HG03280 (cell line): ENCODE data around the gene RABIF.

ENCODE experiments used
- ATAC-seq: cut with Tn5 transposase; IDR thresholded peaks from one replicate; pipeline ENCODE4 v1.9.1; 2021; ENCODE audit warnings: mild to moderate bottlenecking, moderate library complexity; ENCODE audit not compliant: unreplicated experiment

RABIF gene

GRCh38 chr1:202879128-202879527 is 9.8 kb downstream of the RABIF start:
- no peak for ATAC-seq

- no peak for ATAC-seq
These were observed 15.9 kb downstream of the RABIF start for GRCh38 chr1:202873026-202873425.

GRCh38 chr1:202871367-202871766 is 17.6 kb downstream of the RABIF start:
- no peak for ATAC-seq

- no peak for ATAC-seq
These were observed 26.0 kb downstream of the RABIF start for GRCh38 chr1:202862679-202863560.

- no peak for ATAC-seq
These were observed 27.4 kb downstream of the RABIF start for GRCh38 chr1:202861420-202862132.

GRCh38 chr1:202860744-202861419 is 28.1 kb downstream of the RABIF start:
- ATAC-seq = no peak

- no peak for ATAC-seq
These were observed 30.0 kb downstream of the RABIF start for GRCh38 chr1:202858789-202859414.

GRCh38 chr1:202858331-202858730 is 30.6 kb downstream of the RABIF start:
- ATAC-seq = no peak

- ATAC-seq = no peak
These were observed 31.8 kb downstream of the RABIF start for GRCh38 chr1:202857136-202857610.

GRCh38 chr1:202856014-202856413 is 32.9 kb downstream of the RABIF start:
- no peak for ATAC-seq

- ATAC-seq = no peak
These were observed 34.2 kb downstream of the RABIF start for GRCh38 chr1:202854787-202855186.

- no peak for ATAC-seq
These were observed 36.6 kb downstream of the RABIF start for GRCh38 chr1:202852163-202852904.

- no peak for ATAC-seq
These were observed 38.2 kb downstream of the RABIF start for GRCh38 chr1:202850593-202851362.

GRCh38 chr1:202848191-202848542 is 40.8 kb downstream of the RABIF start:
- peak; percentile 81 for ATAC-seq

- no peak for ATAC-seq
These were observed 44.0 kb downstream of the RABIF start for GRCh38 chr1:202844935-202845334.

- no peak for ATAC-seq
These were observed 44.7 kb downstream of the RABIF start for GRCh38 chr1:202844259-202844658.

GRCh38 chr1:202843081-202843480 is 45.9 kb downstream of the RABIF start:
- ATAC-seq = no peak

- ATAC-seq = no peak
These were observed 51.1 kb downstream of the RABIF start for GRCh38 chr1:202837746-202838262.

- ATAC-seq = no peak
These were observed 52.1 kb downstream of the RABIF start for GRCh38 chr1:202836623-202837403.
